OCI-LY3 (cell line): ENCODE results near the gene ASPG.
"Not testable (repeated sequence)": the region's sequence is repeated elsewhere in the genome, so short reads cannot be mapped to it uniquely, and the experiment has no call there.

Experiments used
- EZH2phosphoT487 ChIP-seq: fragments of 200-600 bp; shearing (Covaris generic); IDR thresholded peaks from 2 replicates; pipeline ENCODE4 v1.6.1; 2018; ENCODE audit warnings: antibody characterized with exemption, mixed run types, low read depth
- TF ChIP-seq, protein P1 (sequence below): fragments of 200-600, 300-600 bp; sonication (generic); IDR thresholded peaks from 2 replicates; pipeline ENCODE4 v1.5.1; 2014; ENCODE audit warnings: antibody characterized with exemption, low read length, low read depth

- TF ChIP-seq, protein P1, sequence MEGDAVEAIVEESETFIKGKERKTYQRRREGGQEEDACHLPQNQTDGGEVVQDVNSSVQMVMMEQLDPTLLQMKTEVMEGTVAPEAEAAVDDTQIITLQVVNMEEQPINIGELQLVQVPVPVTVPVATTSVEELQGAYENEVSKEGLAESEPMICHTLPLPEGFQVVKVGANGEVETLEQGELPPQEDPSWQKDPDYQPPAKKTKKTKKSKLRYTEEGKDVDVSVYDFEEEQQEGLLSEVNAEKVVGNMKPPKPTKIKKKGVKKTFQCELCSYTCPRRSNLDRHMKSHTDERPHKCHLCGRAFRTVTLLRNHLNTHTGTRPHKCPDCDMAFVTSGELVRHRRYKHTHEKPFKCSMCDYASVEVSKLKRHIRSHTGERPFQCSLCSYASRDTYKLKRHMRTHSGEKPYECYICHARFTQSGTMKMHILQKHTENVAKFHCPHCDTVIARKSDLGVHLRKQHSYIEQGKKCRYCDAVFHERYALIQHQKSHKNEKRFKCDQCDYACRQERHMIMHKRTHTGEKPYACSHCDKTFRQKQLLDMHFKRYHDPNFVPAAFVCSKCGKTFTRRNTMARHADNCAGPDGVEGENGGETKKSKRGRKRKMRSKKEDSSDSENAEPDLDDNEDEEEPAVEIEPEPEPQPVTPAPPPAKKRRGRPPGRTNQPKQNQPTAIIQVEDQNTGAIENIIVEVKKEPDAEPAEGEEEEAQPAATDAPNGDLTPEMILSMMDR, result not testable (repeated sequence)
- TF ChIP-seq EZH2phosphoT487, result not testable (repeated sequence)
These were observed 67.9 kb downstream of the ASPG start for GRCh38 chr14:104153394-104153755.
